ENCODE results near the gene INPP5F. TPM values are rescaled to one million over a fixed set of nuclear protein-coding genes. Genes with fewer than 3 reads are reported as not detected.
A peak's percentile ranks its signal among the peaks of the same experiment; 100 is the strongest.

Gene INPP5F
- total and polyA plus RNA-seq, 8 donors: 10.9 to 46.5 (median 40.5) TPM

GRCh38 chr10:119748871-119749270 lies 23.0 kb downstream of the INPP5F start:
- no peak for ATAC-seq
- intact Hi-C loops (cut with DNase I): loop anchor here in 1 of 2 donors (10.0 kb wide), 1 partner anchor 116 kb away; no protein-coding TSS in a partner anchor
- no peak for DNase-seq

DNA sequence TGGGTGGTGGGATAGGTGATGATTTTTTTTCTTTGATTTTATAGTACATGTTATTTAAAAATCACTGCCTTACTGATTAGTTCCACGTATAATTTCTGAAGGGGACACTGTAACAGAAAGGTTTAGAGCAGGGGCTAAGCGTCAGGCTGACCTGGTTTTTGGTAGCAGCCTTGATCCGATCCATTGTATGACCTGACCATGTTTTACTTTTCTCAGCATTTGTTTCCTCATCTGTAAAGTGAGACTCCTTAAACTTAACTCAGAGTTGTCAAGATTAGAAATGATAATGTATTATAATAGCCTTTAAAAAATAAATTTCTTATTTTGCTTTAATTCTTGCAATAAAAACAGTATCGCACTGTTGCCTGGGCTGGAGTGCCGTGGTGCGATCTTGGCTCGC lies 23.6 kb downstream of the INPP5F start:
- Histone ChIP-seq H3K4me3 (no peak overlapping the region), H3K27me3 (no peaks in the 10 kb centered on the region), H3K36me3 (no peaks in the 10 kb centered on the region), H3K9me3 (no peaks in the 10 kb centered on the region), H3K27ac (no peak overlapping the region), H3K4me1 (peaks cover 3 to 9% of the 10 kb centered on the region in 2 donors)
- no peak for ATAC-seq
- no peak for DNase-seq
- TF ChIP-seq, protein P1, sequence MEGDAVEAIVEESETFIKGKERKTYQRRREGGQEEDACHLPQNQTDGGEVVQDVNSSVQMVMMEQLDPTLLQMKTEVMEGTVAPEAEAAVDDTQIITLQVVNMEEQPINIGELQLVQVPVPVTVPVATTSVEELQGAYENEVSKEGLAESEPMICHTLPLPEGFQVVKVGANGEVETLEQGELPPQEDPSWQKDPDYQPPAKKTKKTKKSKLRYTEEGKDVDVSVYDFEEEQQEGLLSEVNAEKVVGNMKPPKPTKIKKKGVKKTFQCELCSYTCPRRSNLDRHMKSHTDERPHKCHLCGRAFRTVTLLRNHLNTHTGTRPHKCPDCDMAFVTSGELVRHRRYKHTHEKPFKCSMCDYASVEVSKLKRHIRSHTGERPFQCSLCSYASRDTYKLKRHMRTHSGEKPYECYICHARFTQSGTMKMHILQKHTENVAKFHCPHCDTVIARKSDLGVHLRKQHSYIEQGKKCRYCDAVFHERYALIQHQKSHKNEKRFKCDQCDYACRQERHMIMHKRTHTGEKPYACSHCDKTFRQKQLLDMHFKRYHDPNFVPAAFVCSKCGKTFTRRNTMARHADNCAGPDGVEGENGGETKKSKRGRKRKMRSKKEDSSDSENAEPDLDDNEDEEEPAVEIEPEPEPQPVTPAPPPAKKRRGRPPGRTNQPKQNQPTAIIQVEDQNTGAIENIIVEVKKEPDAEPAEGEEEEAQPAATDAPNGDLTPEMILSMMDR (IDR thresholded peaks at IDR 0.05): no peak
- intact Hi-C loops (cut with DNase I): loop anchor here in 1 of 2 donors (10.0 kb wide), 1 partner anchor 115 kb away; no protein-coding TSS in a partner anchor

More at GRCh38 chr10:119748871-119749270, 23.0 kb downstream of the INPP5F start:
- no peak overlapping the region for H3K27ac ChIP-seq
- H3K36me3 ChIP-seq: no peaks in the 10 kb centered on the region
- H3K27me3 ChIP-seq: no peaks in the 10 kb centered on the region
- H3K9me3 ChIP-seq: no peaks in the 10 kb centered on the region
- TF ChIP-seq, protein P1 (IDR thresholded peaks at IDR 0.05): no peak
- no peak overlapping the region for H3K4me3 ChIP-seq
- H3K4me1 ChIP-seq: peaks cover 3 to 9% of the 10 kb centered on the region in 2 donors

- Histone ChIP-seq H3K36me3 (no peaks in the 10 kb centered on the region), H3K4me1 (peaks cover 3 to 9% of the 10 kb centered on the region in 2 donors), H3K9me3 (no peaks in the 10 kb centered on the region), H3K4me3 (no peak overlapping the region), H3K27ac (no peak overlapping the region), H3K27me3 (no peaks in the 10 kb centered on the region)
- peak in 3 of 4 donors; percentile 62 to 86 (median 64) for DNase-seq
- intact Hi-C loops (cut with DNase I): no loop called here
- TF ChIP-seq, protein P1 (IDR thresholded peaks at IDR 0.05): peak; percentile 85 to 90
- peak; percentile 100 for ATAC-seq
Measured at GRCh38 chr10:119750391-119751230, 24.8 kb downstream of the INPP5F start.

DNA sequence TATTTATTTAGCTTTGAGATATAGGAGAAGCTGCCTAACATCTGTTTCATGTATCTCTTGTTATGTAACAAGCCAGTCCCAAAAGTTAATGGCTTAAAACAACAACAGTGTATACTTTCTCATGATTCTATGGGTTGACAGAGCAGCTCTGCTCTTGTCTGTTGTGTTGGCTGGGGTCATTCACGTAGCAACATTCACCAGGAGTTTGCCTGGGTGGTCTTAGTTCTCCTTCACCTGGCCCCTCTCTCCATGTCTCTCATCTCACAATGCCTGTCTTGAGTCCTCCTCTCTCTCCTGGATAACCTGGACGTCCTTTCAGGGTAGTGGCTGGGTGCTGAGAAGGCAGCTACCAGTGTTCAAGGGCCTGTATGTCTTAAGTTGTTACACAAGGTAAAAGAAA lies 27.5 kb downstream of the INPP5F start:
- Histone ChIP-seq H3K9me3 (no peaks in the 10 kb centered on the region), H3K36me3 (no peaks in the 10 kb centered on the region), H3K27me3 (no peaks in the 10 kb centered on the region), H3K27ac (no peak overlapping the region), H3K4me1 (peaks cover 3 to 9% of the 10 kb centered on the region in 2 donors), H3K4me3 (no peak overlapping the region)
- intact Hi-C loops (cut with DNase I): no loop called here
- TF ChIP-seq, protein P1 (IDR thresholded peaks at IDR 0.05): no peak
- DNase-seq (no peak), ATAC-seq (no peak)

- Histone ChIP-seq H3K9me3 (no peaks in the 10 kb centered on the region), H3K4me1 (peaks cover 3 to 9% of the 10 kb centered on the region in 2 donors), H3K36me3 (no peaks in the 10 kb centered on the region), H3K27ac (no peak overlapping the region), H3K4me3 (no peak overlapping the region), H3K27me3 (no peaks in the 10 kb centered on the region)
- DNase-seq: no peak
- TF ChIP-seq, protein P1 (IDR thresholded peaks at IDR 0.05): no peak
- no peak for ATAC-seq
- intact Hi-C loops (cut with DNase I): no loop called here
Measured at GRCh38 chr10:119754085-119754484, 28.2 kb downstream of the INPP5F start.
